NOMO-1 treated with DMSO at 0.1 percent for 48 hours (cell line): ENCODE data around the gene TUBG1.
A peak's percentile ranks its signal among the peaks of the same experiment; 100 is the strongest.
"Not testable (repeated sequence)": the region's sequence is repeated elsewhere in the genome, so short reads cannot be mapped to it uniquely, and the experiment has no call there.

Source experiments
- DNase-seq: peaks from one replicate; lab custom pipeline; 2025; ENCODE audit not compliant: unreplicated experiment; lab: John Stamatoyannopoulos, UW

The TUBG1 gene

DNA sequence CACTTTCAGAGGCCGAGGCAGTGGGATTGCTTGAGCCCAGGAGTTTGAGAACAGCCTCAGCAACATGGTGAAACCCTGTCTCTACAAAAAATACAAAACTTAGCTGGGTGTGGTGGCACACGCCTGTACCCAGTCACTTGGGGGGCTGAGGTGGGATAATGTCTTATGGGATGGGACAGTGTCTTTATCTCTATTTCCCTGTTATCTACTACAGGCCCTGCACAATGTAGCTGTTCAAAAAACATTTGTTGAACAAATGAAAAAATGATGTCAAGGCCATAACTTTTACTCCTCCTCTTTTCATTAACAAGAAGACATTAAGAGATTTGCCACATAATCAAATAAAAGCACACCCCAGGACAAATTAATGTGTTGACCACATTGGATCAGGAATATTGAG lies 13.8 kb downstream of the TUBG1 start:
- no peak for DNase-seq

DNA sequence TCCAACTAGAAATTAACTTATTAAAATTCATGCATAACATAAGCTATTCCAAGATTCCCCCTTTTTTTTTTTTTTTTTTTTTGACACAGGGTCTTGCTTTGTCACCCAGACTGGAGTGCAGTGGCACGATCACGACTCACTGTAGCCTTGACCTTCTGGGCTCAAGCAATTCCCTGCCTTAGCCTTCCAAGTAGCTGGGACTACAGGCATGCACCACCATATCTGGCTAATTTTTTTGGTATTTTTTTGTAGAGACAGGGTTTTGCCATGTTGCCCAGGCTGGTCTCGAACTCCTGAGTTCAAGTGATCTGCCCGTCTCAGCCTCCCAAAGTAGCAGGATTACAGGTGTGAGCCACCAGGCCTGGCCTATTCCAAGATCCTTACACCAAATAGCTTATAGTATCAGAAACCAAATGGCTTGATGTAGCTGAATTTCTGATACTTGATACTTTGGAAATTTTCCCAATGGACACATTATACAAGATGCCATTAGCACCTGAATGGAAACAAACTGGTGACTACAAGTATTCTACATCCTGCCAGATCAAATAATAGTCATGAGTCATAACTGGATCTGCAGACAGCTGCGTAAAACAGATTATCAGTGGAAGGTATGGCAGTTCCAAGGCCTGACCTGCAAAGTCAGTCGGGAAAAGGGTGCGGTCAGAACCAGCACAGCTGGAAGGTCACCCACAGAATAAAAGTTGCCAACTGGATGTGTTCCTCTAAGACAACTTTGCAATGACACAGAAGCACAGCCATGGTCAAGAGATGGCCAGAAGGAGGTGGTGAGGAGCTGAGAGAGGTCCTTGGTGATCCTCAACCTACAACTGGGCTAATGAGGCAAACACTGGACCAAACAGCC lies 14.5 kb downstream of the TUBG1 start:
- no peak for DNase-seq

DNA sequence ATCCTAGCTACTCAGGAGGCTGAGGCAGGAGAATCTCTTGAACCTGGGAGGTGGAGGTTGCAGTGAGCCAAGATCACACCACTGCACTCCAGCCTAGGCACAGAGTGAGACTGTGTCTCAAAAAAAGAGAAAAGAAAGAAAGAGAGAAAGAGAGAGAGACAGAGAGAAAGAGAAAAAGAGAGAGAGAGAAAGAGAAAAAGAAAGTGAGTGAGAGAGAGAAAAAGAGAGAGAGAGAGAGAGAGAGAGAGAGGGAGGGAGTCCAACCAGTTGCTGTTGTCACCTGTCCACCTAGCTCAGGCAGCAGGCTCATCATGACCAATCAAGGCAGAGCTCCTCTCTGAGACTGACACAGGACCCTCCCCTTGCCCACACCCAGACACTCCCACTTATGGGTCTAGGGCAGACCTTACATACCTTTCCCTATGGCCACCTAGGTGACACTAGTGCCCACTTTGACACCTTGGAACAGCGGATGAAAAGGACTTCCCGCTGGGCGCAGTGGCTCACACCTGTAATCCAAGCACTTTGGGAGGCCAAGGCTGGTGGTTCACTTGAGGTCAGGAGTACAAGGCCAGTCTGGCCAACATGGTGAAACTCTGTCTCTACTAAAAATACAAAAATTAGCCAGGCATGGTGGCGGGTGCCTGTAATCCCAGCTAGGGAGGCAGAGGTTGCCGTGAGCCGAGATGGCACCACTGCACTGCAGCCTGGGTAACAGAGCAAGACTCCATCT lies 17.7 kb downstream of the TUBG1 start:
- not testable (repeated sequence) for DNase-seq

DNA sequence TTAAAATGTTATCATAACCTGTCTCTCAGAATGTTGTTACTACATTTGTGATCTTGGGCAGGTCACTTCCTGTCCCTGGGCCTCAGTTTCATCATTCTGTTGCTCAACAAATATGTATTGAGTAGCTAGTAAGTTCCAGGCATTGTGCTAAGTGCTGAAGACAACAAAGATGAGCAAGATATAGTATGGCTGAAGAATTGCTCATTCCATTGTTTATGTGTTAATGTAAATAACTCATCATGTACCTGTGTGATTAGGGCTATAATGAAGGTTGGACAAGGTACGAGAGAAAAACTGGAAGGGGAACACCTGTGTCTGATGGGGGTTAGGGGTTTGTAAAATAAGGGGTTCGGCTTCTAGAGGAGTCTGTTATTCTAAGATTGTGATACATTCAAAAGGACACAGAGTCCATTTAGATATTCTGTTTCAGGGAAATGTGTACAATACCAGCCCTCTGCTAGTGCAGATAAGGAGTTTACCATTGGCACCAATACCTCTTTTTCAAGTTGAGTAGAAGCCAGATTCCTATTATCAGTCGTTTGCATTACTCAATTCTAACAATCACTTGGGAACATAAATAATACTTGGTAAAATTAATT lies 20.0 kb downstream of the TUBG1 start:
- peak; percentile 33 for DNase-seq

DNA sequence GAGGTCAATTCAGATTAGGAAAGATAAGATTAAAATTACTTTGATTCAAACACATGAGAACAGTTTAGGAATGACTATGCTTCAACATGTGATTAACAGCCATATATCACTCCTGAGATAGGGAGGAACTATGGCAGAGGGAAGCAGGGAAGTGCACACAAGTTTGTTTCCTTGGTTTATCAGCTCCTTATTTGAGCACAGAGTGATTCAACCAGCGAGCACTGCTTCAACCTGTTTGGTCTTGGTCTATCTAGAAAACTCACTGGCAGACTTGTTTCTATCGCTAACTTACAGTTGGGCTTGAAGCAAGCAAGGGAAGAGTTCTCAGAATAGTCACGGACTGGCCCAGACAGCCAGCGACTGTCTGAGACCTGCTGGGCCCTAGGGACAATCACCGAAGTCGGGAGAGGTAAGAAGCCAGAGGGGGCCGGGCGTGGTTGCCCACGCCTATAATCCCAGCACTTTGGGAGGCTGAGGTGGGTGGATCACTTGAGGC lies 23.5 kb downstream of the TUBG1 start:
- DNase-seq = no peak

DNA sequence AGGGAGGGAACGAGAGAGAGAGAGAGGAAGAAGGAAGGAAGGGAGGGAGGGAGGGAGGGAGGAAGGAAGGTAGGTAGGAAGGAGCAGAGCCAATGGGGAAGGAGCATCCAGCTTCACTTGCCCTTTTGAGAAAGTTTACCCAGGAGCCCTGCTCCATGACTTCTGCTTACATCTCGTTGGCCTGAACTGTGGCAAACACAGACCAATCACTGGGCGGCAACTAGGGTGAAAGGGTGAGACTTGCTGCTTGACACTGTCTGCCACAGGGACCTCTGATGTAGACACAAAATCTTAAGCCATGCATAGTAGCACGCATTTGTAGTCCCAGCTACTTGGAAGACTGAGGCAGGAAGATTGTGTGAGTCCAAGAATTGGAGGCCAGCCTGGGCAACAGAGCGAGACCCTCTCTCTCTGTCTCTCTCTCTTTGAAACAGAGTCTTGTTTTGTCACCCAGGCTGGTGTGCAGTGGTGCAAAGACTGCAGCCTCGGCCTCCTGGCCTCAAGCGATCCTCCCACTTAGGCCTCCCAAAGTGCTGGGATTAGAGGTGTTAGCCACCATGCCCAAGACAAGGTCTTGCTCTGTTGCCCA lies 30.1 kb downstream of the TUBG1 start:
- DNase-seq = no peak

DNA sequence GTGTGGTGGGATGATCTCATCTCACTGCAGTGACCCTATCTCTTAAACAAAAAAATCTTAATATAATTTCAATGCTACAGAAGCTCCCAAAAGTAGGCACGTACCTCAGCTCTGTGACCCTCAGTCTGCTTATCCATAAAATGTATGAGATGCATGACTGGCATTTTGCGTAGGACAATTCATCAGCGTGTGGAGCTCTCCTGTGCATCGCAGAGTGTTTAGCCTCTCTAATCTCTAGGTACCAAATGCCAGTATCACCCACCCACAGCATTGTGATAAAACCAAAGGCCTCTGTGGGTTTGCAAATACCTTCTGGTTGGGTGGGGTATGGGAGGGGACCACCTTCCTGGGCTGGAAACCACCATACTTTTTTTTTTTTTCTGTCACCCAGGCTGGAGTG lies 30.6 kb downstream of the TUBG1 start:
- DNase-seq = no peak

DNA sequence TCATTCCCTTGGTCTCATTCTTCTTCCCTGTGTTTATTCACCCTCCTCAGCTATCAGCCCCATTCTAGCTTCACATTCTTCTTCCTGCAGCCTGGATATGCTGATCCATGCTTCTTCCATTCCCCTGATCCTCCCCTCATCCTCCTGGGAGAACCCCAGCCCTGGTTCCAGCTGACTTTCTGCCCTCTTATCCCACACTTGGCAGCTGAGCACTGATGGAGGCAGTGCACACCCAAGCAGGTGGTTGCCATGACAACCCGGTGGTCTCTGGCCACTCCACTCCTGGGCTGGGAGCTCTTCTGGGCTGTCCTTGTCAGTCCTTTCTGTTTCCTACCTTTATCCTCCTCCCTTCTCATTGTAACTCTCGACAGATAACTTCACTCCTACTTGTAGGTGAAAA lies 32.9 kb downstream of the TUBG1 start:
- no peak for DNase-seq

DNA sequence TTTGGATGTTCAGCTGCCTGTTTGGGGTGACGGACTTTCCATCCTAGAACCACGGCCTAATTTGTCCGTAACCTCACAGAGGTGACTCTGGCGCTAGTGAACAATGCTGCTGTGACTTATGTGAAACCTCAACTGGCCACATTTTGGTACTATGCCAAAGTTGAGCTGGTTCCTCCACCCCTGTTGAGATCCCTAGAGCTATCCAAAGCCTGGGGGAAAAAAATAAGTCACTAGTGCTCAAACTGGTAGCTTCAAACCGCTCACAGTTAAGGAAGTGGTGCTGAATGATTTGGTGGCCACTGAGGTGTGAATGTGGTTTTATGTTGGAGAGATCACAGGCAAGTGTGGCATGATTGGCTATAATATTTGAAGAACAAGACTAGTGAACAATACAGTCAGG lies 38.3 kb downstream of the TUBG1 start:
- DNase-seq = no peak

DNA sequence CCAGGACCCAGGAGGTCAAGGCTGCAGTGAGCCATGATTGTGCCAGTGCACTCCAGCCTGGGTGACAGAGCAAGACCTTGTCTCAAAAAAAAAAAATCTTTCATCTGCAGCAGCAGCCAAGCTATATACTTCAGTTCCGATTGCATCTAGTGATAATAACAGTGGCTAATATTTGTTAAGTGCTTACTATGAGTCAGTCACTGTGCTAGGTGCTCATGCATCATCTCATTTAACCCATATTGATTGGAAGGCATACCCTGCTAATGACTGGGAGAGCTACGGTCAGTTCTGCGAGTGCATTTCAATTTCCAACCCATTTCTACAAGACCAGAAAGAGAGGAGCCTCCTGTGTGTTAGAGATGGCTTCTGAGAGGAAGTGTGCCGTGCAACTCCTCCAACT lies 41.9 kb downstream of the TUBG1 start:
- DNase-seq = peak; percentile 63

DNA sequence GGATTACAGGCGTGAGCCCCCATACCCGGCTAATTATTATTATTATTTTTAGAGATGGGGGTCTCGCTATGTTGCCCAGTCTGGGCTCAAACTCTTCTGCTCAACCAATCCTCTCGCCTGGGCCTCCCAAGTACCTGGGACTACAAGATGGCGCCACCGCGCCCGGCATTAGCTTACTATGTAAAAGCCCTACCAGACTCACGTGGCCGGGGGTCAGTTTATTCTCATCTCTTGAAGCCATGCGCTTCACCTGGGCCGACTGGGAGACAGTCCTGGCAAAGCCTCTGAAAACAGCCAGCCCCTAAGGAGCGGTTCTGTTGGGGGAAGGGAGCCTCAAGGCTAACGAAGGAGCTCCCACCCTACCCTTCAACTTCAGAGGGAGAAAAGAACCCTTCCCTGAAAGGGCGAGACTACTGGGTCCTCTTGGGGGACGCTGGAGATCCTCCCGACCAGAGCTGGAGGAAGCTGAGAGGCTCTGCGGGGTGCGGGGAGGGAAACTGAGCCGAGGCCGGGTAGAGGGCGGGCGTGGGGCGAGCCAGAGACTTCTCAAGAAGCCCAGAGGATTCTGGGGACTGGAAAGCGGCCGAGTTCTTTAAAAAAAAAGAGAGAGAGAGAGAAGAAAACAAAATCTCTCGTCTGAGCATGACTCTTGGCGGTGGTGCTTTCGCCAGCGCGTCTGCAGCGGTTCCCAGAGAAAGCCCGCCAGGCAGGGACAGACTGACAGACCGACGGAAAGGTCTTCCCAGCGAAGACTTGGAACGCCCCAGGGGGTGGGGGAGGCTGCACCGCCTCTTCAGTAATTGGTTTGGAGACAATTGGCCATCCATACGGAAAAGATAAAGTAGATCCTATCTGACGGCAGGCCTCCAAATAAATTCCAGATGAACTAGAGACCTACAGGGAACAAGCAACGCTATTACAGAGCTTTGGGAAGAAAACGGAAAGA lies 44.0 kb downstream of the TUBG1 start:
- DNase-seq = no peak

DNA sequence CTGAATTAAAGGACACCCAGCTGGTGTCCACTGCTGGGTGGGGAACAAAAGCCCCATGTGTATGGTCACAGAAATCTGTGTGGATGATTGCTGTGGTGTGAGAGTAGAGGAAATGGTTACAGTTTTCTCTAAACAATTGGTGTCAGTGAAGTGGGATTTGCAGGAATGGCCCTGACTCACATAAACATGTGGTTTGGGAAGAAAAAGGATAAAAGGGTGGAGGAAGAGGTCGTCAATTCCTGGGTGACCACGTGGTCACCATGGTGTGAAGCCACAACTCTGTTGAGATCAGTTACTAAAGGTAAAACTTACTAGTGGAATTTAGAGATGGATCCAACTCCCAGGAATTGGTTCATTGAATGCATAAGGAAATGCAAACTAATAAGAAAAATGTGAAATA lies 46.0 kb downstream of the TUBG1 start:
- DNase-seq = no peak

DNA sequence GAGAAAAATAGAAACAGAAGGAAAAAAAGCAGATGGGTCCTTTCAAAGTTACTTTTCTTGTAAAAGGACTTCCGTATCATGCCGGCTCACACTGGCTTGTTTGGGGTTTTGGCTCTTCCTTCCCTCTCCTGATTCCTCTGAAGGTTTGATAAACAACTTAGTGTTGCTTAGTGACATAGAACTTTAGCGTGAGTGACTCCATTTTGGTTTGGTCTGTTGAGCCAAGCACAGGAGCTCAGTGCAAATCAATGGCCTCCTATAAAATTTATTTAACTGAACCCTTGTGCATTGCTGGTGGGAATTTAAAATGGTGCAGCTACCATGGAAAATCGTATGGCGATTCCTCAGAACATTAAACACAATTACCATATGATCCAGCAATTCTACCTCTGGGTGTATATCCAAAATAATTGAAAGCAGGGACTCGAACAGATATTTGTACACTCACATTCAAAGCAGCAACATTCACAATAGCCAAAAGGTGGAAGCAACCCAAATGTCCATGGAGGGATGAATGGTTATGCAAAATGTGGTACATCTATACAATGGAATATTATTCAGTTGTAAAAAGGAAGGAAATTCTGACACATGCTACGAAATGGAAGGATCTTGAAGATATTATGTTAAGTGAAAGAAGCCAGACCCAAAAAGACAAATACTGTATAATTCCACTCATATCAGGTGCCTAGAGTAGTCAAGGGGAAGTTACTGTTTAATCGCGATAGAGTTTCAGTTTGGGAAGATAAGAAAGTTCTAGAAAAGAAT lies 48.5 kb downstream of the TUBG1 start:
- no peak for DNase-seq

DNA sequence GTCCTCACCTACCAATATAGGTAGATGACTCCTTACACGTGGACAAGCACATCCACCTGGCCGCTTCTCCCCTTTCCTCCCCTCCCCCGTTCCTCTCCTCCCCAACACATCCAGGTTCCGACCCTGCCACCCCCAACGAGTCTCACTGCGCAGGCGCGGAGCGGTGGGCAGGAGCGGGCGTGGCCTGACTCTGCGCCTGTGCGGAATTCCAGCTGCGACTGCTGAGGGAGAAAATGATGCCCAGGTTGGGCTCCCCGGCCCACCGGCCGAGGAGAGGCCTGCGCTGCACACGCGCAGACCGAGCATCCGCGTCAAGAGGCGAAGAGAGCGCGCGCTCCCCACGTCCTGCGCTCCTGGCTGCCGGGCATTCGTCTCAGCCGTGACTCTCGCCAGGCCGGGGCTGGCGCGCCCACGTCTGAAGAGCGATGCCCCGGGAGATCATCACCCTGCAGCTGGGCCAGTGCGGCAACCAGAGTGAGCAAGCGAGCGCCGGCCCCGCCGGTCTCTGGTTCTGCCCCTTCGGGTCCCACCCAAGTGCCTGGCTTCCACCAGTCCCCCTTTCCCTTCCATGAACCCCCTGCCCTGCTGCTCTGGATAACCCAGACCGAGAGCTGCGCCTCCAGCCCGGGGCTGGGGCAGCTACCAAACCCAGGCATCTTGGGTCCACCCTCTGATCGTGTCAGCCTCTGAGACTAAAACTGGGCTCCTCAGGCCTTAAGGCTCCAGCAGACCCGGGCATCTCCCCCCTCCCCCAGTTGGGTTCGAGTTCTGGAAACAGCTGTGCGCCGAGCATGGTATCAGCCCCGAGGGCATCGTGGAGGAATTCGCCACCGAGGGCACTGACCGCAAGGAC lies 49.8 kb downstream of the TUBG1 start, which contains the start of gene TUBG2:
TUBG2 (plus strand) TSS at position 206 of the 853 bp plus-strand sequence; CDS start at position 426, 220 bp downstream.
- peak; percentile 44 for DNase-seq

DNA sequence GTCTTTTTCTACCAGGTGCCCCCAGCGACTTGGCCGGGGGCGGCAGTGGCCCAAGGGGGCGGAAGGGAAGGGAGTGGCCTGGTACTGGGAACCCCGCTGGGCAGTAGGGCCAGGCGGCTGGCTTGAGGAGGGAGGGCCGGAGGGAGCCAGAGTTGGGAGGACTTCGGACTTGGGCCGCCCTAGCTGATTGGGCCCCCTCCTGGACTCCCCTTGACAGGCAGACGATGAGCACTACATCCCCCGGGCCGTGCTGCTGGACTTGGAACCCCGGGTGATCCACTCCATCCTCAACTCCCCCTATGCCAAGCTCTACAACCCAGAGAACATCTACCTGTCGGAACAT lies 50.4 kb downstream of the TUBG1 start:
- not testable (repeated sequence) for DNase-seq

DNA sequence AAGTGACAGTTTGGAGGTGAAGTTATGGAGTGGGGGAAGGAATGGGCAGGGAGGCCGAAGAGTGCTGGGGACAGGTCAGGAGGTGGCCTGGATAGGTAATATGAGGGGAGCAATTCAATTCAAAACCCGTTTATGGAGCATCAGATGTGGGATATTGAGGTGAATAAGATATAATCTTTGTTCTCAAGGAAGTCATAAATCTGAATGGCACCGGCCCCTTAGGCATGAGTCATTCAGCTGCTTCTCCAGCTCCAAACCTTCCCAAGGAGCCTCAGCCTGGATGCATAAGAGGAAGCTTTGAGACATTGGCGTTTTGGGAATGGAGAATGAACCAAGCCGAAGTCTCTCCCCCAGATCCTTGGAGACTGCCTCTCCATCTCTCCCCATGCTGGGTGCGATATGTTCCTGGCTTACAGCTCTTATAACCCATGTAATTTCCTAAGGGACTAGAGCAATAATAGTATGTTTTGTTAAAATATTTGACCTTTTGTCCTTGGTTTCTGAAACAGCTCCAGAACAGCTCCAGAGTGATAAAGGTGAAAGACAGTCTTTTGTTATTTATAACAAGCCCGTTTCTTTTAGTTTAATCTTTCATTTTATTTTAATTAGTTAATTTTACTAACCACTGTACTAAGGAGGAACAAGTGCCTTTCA lies 51.3 kb downstream of the TUBG1 start:
- no peak for DNase-seq
